Sigmoid colon (tissue), 7 donors: ENCODE data around the gene CHTF18. TPM values are rescaled to one million over a fixed set of nuclear protein-coding genes. Genes with fewer than 3 reads are reported as not detected.

Experiments
- DNase-seq: peaks from one replicate; pipeline ENCODE4 v3.0.0-alpha.2; 2019
- H3K27ac ChIP-seq, 4 donors: fragments of 200-600 bp; sonication (generic); one replicate each; pipeline ENCODE4 v1.5.1; 2016 to 2019; ENCODE audit warnings: mild to moderate bottlenecking in 1 of 4
- H3K27me3 ChIP-seq, 3 donors: fragments of 200-600 bp; sonication (generic); one replicate each; pipeline ENCODE4 v1.5.1; 2019; ENCODE audit warnings: mild to moderate bottlenecking in 1 of 3
- H3K36me3 ChIP-seq, 4 donors: fragments of 200-600 bp; sonication (generic); one replicate each; pipeline ENCODE4 v1.5.1; 2016 to 2019
- H3K4me1 ChIP-seq, 4 donors: fragments of 200-600 bp; sonication (generic); one replicate each; pipeline ENCODE4 v1.5.1; 2017 to 2019
- H3K4me3 ChIP-seq, 4 donors: fragments of 200-600 bp; sonication (generic); one replicate each; pipeline ENCODE4 v1.5.1; 2017 to 2019; ENCODE audit warnings: mild to moderate bottlenecking in 2 of 4, moderate library complexity in 1 of 4
- H3K9me3 ChIP-seq, 4 donors: fragments of 200-600 bp in 3 of 4; sonication (generic) in 3 of 4; one replicate each; pipeline versions ENCODE4 v1.5.1 to v1.6.1; 2013 to 2019
- EP300 ChIP-seq, 4 donors: sonication (generic); formaldehyde crosslinking; IDR thresholded peaks; one replicate each; pipeline ENCODE4 v1.6.1; 2017; ENCODE audit warnings: antibody characterized with exemption in 4 of 4
- POLR2A ChIP-seq, 2 donors: fragments of 450-650 bp; IDR thresholded peaks; one replicate each; pipeline ENCODE4 v1.6.1; 2016; ENCODE audit warnings: antibody characterized with exemption in 2 of 2, mild to moderate bottlenecking in 2 of 2, moderate library complexity in 2 of 2
- POLR2AphosphoS5 ChIP-seq, 4 donors: sonication (generic); formaldehyde crosslinking; IDR thresholded peaks; one replicate each; pipeline ENCODE4 v1.6.1; 2017; ENCODE audit warnings: antibody characterized with exemption in 4 of 4
- WGBS, 2 donors: extraction: QIAGEN DNeasy Blood & Tissue Kit; methylation state at CpG; one replicate each; pipeline ENCODE4 v1.1.7; 2013; 5-methylcytosine and 5-hydroxymethylcytosine counted together
- intact Hi-C: fragments of 100-400 bp; cut with DNase I; formaldehyde crosslinking; loops from one replicate; pipeline ENCODE4 v1.15.1; 2023
- polyA plus RNA-seq, 3 donors: library from polyadenylated mRNA; stranded (reverse); fragments of 200-250 nt; gene quantifications; one replicate each; pipeline ENCODE4 v1.2.3, GENCODE V29; 2013
- total RNA-seq, 4 donors: library from RNA; depleted of rRNA; stranded (reverse); fragments of >200 nt; gene quantifications; one replicate each; pipeline ENCODE4 v1.1.0, GENCODE V29; 2016
- TF ChIP-seq, protein P1 (sequence below), 4 experiments: fragments of 450-650 bp in 3 of 4; fragments of 200-600 bp in 1 of 4; IDR thresholded peaks; one replicate each; pipeline ENCODE4 v1.5.1; 2016 to 2019; ENCODE audit warnings: antibody characterized with exemption in 4 of 4, mild to moderate bottlenecking in 3 of 4, moderate library complexity in 2 of 4
- donor health status: healthy with polysubstance abuse.
- donor health status: Bipolar disorder and iron deficiency.
- donor health status: healthy.

CHTF18 gene
- total and polyA plus RNA-seq, 7 donors, result 1.8 to 29.2 (median 5.0) TPM

- Histone ChIP-seq H3K9me3 (no peaks in the 10 kb centered on the region), H3K4me3 (no peak overlapping the region), H3K27me3 (peaks cover 14 to 54% (median 44%) of the 10 kb centered on the region in 3 donors), H3K27ac (no peak overlapping the region), H3K36me3 (no peaks in the 10 kb centered on the region), H3K4me1 (peaks cover 0 to 26% (median 18%) of the 10 kb centered on the region in 4 donors)
- no peak for DNase-seq
- TF ChIP-seq POLR2A (IDR thresholded peaks at IDR 0.05) (no peak), EP300 (IDR thresholded peaks at IDR 0.05) (no peak), POLR2AphosphoS5 (IDR thresholded peaks at IDR 0.05) (no peak)
- TF ChIP-seq, protein P1, sequence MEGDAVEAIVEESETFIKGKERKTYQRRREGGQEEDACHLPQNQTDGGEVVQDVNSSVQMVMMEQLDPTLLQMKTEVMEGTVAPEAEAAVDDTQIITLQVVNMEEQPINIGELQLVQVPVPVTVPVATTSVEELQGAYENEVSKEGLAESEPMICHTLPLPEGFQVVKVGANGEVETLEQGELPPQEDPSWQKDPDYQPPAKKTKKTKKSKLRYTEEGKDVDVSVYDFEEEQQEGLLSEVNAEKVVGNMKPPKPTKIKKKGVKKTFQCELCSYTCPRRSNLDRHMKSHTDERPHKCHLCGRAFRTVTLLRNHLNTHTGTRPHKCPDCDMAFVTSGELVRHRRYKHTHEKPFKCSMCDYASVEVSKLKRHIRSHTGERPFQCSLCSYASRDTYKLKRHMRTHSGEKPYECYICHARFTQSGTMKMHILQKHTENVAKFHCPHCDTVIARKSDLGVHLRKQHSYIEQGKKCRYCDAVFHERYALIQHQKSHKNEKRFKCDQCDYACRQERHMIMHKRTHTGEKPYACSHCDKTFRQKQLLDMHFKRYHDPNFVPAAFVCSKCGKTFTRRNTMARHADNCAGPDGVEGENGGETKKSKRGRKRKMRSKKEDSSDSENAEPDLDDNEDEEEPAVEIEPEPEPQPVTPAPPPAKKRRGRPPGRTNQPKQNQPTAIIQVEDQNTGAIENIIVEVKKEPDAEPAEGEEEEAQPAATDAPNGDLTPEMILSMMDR (IDR thresholded peaks at IDR 0.05), result no peak
- intact Hi-C loops, result no loop called here
- 34 to 57% methylated on average over 8 of the region's 8 CpGs for WGBS, 2 donors
Observed at GRCh38 chr16:803754-804080, 15.3 kb downstream of the CHTF18 start.

DNA sequence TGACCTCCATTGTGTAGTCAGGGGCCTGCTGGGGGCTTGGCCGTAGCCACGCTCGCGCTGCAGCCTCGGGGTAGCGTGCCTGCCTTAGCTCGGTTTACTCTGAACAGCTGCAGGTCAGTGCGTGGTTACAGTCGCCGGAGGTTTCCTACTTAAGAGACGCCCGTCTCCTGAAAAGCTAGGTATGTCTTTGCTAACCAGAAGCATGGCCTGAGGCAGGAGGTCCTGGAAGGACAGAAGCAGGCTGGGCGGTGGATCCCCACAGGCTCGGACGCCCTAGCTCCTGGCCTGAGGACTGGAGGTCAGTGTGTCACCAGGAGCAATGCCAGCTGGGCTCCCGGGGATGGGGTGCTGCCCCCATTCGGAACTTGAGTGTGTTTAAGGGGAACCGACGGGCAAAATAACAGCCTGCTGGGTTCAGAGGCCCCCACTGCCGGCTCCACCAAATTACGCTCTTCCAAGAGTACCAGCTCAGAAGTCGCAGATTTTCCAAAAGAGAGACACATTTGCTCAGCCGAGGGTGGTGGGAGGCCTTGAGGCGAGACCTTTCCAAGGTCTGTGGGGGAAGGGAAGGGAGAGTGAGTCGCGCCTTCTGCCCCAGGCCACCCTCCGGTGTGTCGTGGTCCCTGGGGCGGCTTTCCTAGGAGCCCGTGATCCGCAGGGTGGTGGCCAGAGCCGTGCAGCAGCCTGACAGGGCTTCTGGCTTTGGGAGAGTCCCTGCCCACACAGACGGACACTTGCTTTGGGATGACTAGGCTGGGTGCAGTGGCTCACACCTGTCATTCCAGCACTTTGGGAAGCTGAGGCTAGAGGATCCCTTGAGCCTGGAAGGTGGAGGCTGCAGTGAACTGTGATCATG, 16.0 kb downstream of the CHTF18 start:
- no peak overlapping the region for H3K27ac ChIP-seq
- no peaks in the 10 kb centered on the region for H3K36me3 ChIP-seq
- DNase-seq, result no peak
- H3K4me3 ChIP-seq, result no peak overlapping the region
- WGBS, 2 donors, result 48 to 64% methylated on average over 33 of the region's 33 CpGs
- TF ChIP-seq, protein P1 (IDR thresholded peaks at IDR 0.05), result no peak
- H3K4me1 ChIP-seq, result peaks cover 0 to 31% (median 20%) of the 10 kb centered on the region in 4 donors
- intact Hi-C loops, result loop anchor here (5.0 kb wide), 1 partner anchor 163 kb away; no protein-coding TSS in a partner anchor
- peaks cover 14 to 47% (median 37%) of the 10 kb centered on the region in 3 donors for H3K27me3 ChIP-seq
- H3K9me3 ChIP-seq, result no peaks in the 10 kb centered on the region

DNA sequence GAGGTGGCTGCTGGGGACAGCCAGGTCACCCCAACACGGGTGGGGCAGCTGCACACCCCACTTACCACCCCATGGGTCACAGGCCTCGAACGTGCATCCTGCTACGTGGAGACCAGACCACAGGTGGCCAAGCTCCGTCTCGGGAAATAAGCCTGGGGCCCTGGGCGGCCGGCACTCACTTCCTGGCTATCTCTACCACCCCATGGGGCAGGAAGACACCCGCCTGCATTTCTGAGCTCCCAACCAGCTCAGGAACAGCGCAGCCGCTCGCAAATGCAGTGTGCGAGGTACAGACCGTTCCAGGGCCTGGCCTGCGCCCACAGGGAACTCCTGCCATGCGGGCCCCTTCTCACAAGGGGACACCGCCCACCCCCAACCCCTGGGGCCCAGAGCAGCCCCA, 17.1 kb downstream of the CHTF18 start:
- H3K4me3 ChIP-seq, result no peak overlapping the region
- H3K36me3 ChIP-seq, result no peaks in the 10 kb centered on the region
- peaks cover 0 to 31% (median 20%) of the 10 kb centered on the region in 4 donors for H3K4me1 ChIP-seq
- intact Hi-C loops, result loop anchor here (5.0 kb wide), 1 partner anchor 162 kb away; no protein-coding TSS in a partner anchor
- H3K9me3 ChIP-seq, result no peaks in the 10 kb centered on the region
- DNase-seq, result no peak
- peaks cover 6 to 36% (median 26%) of the 10 kb centered on the region in 3 donors for H3K27me3 ChIP-seq
- TF ChIP-seq EP300 (IDR thresholded peaks at IDR 0.05) (no peak), POLR2A (IDR thresholded peaks at IDR 0.05) (no peak), POLR2AphosphoS5 (IDR thresholded peaks at IDR 0.05) (no peak)
- TF ChIP-seq, protein P1 (IDR thresholded peaks at IDR 0.05), result no peak
- WGBS, 2 donors, result 75 to 82% methylated on average over 17 of the region's 17 CpGs
- H3K27ac ChIP-seq, result no peak overlapping the region

DNA sequence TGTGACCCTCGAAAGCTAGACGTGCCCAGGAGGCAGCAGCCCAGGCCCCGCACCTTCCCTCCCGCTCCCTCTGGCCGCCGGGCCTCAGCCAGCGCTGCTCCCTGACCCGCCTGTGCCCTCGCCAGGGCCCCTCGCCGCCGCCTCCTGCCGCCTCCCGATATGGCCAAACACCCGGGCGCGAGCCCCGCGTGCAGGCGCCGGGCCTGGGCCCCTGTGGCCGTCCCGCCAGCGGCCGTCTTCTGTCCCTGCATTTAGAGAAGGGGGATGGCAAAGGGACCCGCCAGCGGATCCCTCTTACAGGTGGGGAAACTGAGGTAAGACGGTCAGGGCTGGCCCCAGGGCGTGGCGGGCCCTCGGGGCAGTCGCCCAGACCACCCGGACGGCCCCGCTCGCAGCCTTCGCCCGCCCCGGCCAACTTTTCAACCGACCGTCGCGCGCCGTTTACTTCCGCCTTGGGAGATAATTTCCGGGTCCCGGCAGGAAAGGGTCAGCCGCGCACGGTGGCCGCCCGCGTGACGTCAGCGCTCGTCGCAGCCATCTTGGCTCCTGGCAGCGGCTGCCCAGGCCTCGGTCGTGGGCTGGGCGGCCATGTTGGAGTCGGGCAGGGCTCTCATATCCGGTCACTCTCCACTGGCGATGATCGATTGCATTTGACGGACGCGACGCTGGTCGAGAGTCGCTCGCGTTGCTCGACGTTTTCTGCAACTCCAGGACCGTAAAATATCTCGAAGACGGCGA, 19.1 kb downstream of the CHTF18 start:
- Histone ChIP-seq H3K27ac (peak overlapping the region; percentile 91 to 94 (median 92)), H3K36me3 (no peaks in the 10 kb centered on the region), H3K27me3 (peaks cover 0 to 24% (median 6%) of the 10 kb centered on the region in 3 donors), H3K4me1 (peaks cover 0 to 31% (median 20%) of the 10 kb centered on the region in 4 donors), H3K9me3 (no peaks in the 10 kb centered on the region), H3K4me3 (peak overlapping the region; percentile 62 to 98 (median 86))
- intact Hi-C loops, result loop anchor here (1.0 to 5.0 kb wide), 2 partner anchors 19 to 160 kb away; partner anchors contain the start of genes CHTF18 and RPUSD1
- peak in 1 of 2 donors; percentile 50 for TF ChIP-seq POLR2A (IDR thresholded peaks at IDR 0.05)
- peak; percentile 66 to 79 (median 78) for TF ChIP-seq POLR2AphosphoS5 (IDR thresholded peaks at IDR 0.05)
- TF ChIP-seq EP300 (IDR thresholded peaks at IDR 0.05), result no peak
- 6 to 12% methylated on average over 80 of the region's 80 CpGs for WGBS, 2 donors
- DNase-seq, result peak; percentile 96

DNA sequence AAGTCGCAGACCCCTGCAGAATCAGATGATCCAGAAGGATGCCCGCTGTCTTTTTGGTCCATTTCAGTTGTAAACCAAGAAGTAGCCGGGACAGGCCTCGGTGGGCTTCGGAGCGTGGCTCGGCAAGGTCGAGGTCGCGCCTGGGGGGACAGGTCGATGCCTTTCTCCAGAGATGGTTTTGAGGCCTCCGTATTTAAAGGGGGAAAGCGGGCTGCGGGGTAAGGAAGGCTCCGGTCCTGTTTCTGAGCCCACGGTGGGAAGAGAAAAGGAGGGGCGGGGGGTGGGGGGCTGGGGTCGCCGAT, 19.6 kb downstream of the CHTF18 start:
- TF ChIP-seq, protein P1 (IDR thresholded peaks at IDR 0.05), result no peak
- TF ChIP-seq EP300 (IDR thresholded peaks at IDR 0.05) (no peak), POLR2AphosphoS5 (IDR thresholded peaks at IDR 0.05) (no peak), POLR2A (IDR thresholded peaks at IDR 0.05) (no peak)
- Histone ChIP-seq H3K36me3 (no peaks in the 10 kb centered on the region), H3K27ac (peak overlapping the region; percentile 91 to 94 (median 92)), H3K4me1 (peaks cover 0 to 32% (median 20%) of the 10 kb centered on the region in 4 donors), H3K4me3 (peak overlapping the region; percentile 62 to 98 (median 86)), H3K9me3 (no peaks in the 10 kb centered on the region), H3K27me3 (peaks cover 4 to 24% (median 9%) of the 10 kb centered on the region in 3 donors)
- no peak for DNase-seq
- WGBS, 2 donors, result 29 to 30% methylated on average over 19 of the region's 19 CpGs
- intact Hi-C loops, result loop anchor here (5.0 kb wide), 1 partner anchor 159 kb away; no protein-coding TSS in a partner anchor
